Gastroesophageal sphincter (tissue), 4 donors: ENCODE measurements around the gene FNDC3B. TPM values are rescaled to one million over a fixed set of nuclear protein-coding genes. Genes with fewer than 3 reads are reported as not detected.

Experiments used
- ATAC-seq: fragments of 150-250 bp; one replicate; pipeline ENCODE4 v1.9.1; 2016; ENCODE audit warnings: mild to moderate bottlenecking, moderate library complexity
- H3K27ac ChIP-seq, 4 donors: fragments of 200-600 bp; sonication (generic) in 3 of 4; 1 replicate in 3 of 4; 2 replicates in 1 of 4; pipeline ENCODE4 v1.5.1; 2016 to 2019
- H3K27me3 ChIP-seq: fragments of 200-600 bp; sonication (generic); one replicate; pipeline ENCODE4 v1.5.1; 2019
- H3K36me3 ChIP-seq, 2 donors: fragments of 200-600 bp; sonication (generic); one replicate each; pipeline ENCODE4 v1.5.1; 2019; ENCODE audit warnings: control low read depth in 1 of 2
- H3K4me1 ChIP-seq, 3 donors: fragments of 200-600 bp; sonication (generic); 1 replicate in 2 of 3; 2 replicates in 1 of 3; pipeline ENCODE4 v1.5.1; 2016 to 2019; ENCODE audit warnings: control low read depth in 2 of 3
- H3K4me3 ChIP-seq, 2 donors: fragments of 200-600 bp; sonication (generic); one replicate each; pipeline ENCODE4 v1.5.1; 2019; ENCODE audit warnings: mild to moderate bottlenecking in 1 of 2, moderate library complexity in 1 of 2
- H3K9me3 ChIP-seq, 3 donors: fragments of 200-600 bp; sonication (generic); one replicate each; pipeline ENCODE4 v1.5.1; 2017 to 2019; ENCODE audit warnings: control low read depth in 2 of 3
- EP300 ChIP-seq: sonication (generic); formaldehyde crosslinking; IDR thresholded peaks from one replicate; pipeline ENCODE4 v1.6.1; 2017; ENCODE audit warnings: antibody characterized with exemption, mild to moderate bottlenecking
- POLR2A ChIP-seq, 2 donors: fragments of 450-650 bp; IDR thresholded peaks; one replicate each; pipeline ENCODE4 v1.6.1; 2017; ENCODE audit warnings: antibody characterized with exemption in 2 of 2, mild to moderate bottlenecking in 2 of 2, moderate library complexity in 1 of 2
- POLR2AphosphoS5 ChIP-seq: sonication (generic); formaldehyde crosslinking; IDR thresholded peaks from one replicate; pipeline ENCODE4 v1.6.1; 2017; ENCODE audit warnings: antibody characterized with exemption
- WGBS, 2 donors: methylation state at CpG; one replicate each; pipeline ENCODE4 v1.1.5; 2018; ENCODE audit warnings: low coverage in 1 of 2; 5-methylcytosine and 5-hydroxymethylcytosine counted together
- total RNA-seq, 4 donors: library from RNA; depleted of rRNA; stranded (reverse); fragments of >200 nt; gene quantifications; one replicate each; pipeline ENCODE4 v1.1.0, GENCODE V29; 2016
- TF ChIP-seq, protein P1 (sequence below), 4 experiments: fragments of 200-600 bp in 2 of 4; fragments of 450-650 bp in 2 of 4; sonication (generic) in 1 of 4; IDR thresholded peaks; one replicate each; pipeline ENCODE4 v1.5.1; 2017 to 2019; ENCODE audit warnings: antibody characterized with exemption in 4 of 4, mild to moderate bottlenecking in 2 of 4, moderate library complexity in 2 of 4

The FNDC3B gene
- total RNA-seq, 4 donors from 2014 or later = 53.1 to 97.2 (median 70.8) TPM

GRCh38 chr3:172129498-172129849 is 90.1 kb downstream of the FNDC3B start:
- Histone ChIP-seq H3K4me1 (peaks cover 19 to 79% (median 26%) of the 10 kb centered on the region in 3 donors), H3K36me3 (no peaks in the 10 kb centered on the region), H3K27me3 (no peaks in the 10 kb centered on the region), H3K27ac (peak overlapping the region; percentile 29 to 81 (median 78)), H3K9me3 (no peaks in the 10 kb centered on the region), H3K4me3 (no peak overlapping the region)
- 13 to 63% methylated on average over 1 of the region's 1 CpG for WGBS, 2 donors
- ATAC-seq = peak; percentile 33
- TF ChIP-seq, protein P1, sequence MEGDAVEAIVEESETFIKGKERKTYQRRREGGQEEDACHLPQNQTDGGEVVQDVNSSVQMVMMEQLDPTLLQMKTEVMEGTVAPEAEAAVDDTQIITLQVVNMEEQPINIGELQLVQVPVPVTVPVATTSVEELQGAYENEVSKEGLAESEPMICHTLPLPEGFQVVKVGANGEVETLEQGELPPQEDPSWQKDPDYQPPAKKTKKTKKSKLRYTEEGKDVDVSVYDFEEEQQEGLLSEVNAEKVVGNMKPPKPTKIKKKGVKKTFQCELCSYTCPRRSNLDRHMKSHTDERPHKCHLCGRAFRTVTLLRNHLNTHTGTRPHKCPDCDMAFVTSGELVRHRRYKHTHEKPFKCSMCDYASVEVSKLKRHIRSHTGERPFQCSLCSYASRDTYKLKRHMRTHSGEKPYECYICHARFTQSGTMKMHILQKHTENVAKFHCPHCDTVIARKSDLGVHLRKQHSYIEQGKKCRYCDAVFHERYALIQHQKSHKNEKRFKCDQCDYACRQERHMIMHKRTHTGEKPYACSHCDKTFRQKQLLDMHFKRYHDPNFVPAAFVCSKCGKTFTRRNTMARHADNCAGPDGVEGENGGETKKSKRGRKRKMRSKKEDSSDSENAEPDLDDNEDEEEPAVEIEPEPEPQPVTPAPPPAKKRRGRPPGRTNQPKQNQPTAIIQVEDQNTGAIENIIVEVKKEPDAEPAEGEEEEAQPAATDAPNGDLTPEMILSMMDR (IDR thresholded peaks at IDR 0.05) = no peak
- TF ChIP-seq POLR2A (IDR thresholded peaks at IDR 0.05) (no peak), POLR2AphosphoS5 (no peak), EP300 (no peak)

DNA sequence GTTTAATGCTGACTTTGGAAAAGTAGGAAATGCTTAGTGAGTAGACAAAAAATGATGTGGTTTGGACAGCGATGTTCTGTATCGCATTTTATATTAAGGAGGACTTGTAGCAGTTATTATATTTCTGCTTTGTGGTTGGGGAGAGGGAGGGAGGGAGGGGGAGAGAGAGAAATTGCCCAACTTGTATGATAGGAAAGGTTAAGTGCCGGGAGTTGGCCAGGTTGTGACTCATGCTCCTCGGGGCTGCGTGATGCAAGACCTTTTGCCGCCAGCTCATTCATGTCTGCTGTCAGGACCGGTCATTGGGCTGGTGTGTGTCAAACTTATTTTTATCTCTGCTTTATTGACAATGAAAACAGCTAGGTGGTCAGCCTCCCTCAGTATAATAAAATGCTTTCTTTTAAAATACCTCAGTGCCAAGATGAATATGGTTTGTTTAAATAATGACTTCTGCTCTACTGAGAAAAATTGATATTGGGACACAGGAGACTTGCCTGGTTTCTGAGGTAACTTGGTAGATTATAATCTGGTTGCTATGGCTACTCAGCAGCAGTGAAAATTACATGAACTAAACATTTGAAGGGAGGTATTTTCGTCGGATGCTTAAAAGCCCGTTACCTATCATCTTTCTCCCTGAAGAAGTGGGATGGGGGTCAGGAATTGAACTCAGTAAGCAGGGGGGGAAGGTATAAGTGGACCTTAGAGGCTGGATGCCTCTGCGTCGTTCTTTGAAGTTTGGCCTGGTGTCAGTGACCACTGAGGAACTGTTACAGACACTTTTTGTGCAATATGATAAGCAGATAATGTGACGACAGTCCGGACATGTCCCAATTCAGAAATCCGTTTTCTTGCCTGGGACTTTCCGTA is 90.7 kb downstream of the FNDC3B start:
- Histone ChIP-seq H3K4me1 (peaks cover 23 to 77% (median 25%) of the 10 kb centered on the region in 3 donors), H3K36me3 (no peaks in the 10 kb centered on the region), H3K4me3 (no peak overlapping the region), H3K27me3 (no peaks in the 10 kb centered on the region), H3K27ac (peak overlapping the region; percentile 32 to 81 (median 78)), H3K9me3 (no peaks in the 10 kb centered on the region)
- peak; percentile 89 for ATAC-seq
- no peak for TF ChIP-seq POLR2A (IDR thresholded peaks at IDR 0.05)
- peak; percentile 98 for TF ChIP-seq POLR2AphosphoS5
- WGBS, 2 donors = 40 to 50% methylated on average over 14 to 15 of the region's 16 CpGs

DNA sequence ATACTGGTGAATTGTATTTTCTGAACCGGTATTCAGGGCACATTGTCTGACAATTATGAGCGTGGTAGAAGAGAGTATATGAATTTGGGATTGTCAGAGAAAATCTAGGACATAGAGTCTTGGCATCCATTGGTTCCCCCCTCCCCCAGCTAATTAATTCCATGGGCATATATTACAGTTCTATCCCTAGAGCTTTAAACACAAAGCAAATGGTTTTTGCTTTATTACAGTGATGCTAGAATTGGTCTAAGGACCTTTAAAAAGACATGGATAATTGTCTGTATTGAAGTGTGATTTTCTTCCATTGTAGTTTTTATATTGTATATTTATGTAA is 91.3 kb downstream of the FNDC3B start:
- WGBS, 2 donors = 67 to 79% methylated on average over 2 of the region's 2 CpGs
- no peaks in the 10 kb centered on the region for H3K9me3 ChIP-seq

GRCh38 chr3:172131746-172132145 is 92.4 kb downstream of the FNDC3B start:
- H3K27me3 ChIP-seq = no peaks in the 10 kb centered on the region
- no peak overlapping the region for H3K27ac ChIP-seq
- H3K36me3 ChIP-seq = no peaks in the 10 kb centered on the region
- H3K4me1 ChIP-seq = peaks cover 19 to 77% (median 19%) of the 10 kb centered on the region in 3 donors
- TF ChIP-seq POLR2A (IDR thresholded peaks at IDR 0.05) (no peak), POLR2AphosphoS5 (no peak), EP300 (no peak)
- TF ChIP-seq, protein P1 (IDR thresholded peaks at IDR 0.05) = no peak
- 92 to 100% methylated on average over 1 of the region's 1 CpG for WGBS, 2 donors
- H3K4me3 ChIP-seq = no peak overlapping the region
- no peaks in the 10 kb centered on the region for H3K9me3 ChIP-seq
- ATAC-seq = no peak

More for the DNA sequence above, 91.3 kb downstream of the FNDC3B start:
- H3K4me3 ChIP-seq = no peak overlapping the region
- no peaks in the 10 kb centered on the region for H3K27me3 ChIP-seq
- ATAC-seq = no peak
- no peaks in the 10 kb centered on the region for H3K36me3 ChIP-seq
- TF ChIP-seq, protein P1 (IDR thresholded peaks at IDR 0.05) = no peak
- no peak for TF ChIP-seq EP300
- TF ChIP-seq POLR2AphosphoS5 = no peak
- TF ChIP-seq POLR2A (IDR thresholded peaks at IDR 0.05) = no peak
- H3K27ac ChIP-seq = peak overlapping the region in 3 of 4 donors; percentile 76 to 81 (median 79)
- H3K4me1 ChIP-seq = peaks cover 23 to 77% (median 23%) of the 10 kb centered on the region in 3 donors

DNA sequence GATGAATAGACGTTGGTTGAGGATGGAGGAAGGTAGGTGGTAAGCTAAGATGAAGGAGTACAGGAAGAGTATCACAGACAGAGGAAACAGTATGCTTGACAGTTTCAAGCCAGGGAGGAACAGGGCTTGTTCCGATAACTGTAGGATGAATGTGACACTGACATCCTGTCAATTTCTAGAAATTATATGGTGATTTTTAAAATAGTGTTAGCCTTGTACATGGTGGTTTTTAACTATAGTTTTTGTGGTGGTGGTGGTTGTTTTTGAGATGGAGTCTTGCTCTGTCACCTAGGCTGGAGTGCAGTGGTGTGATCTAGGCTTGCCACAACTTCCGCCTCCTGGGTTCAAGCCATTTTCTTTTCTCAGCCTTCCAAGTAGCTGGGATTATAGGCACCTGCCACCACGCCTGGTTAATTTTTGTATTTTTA is 92.8 kb downstream of the FNDC3B start:
- ATAC-seq = no peak
- Histone ChIP-seq H3K4me1 (peaks cover 16 to 77% (median 18%) of the 10 kb centered on the region in 3 donors), H3K36me3 (no peaks in the 10 kb centered on the region), H3K27me3 (no peaks in the 10 kb centered on the region), H3K9me3 (no peaks in the 10 kb centered on the region), H3K27ac (no peak overlapping the region), H3K4me3 (no peak overlapping the region)
- 83 to 98% methylated on average over 4 of the region's 4 CpGs for WGBS, 2 donors
- no peak for TF ChIP-seq POLR2AphosphoS5
- TF ChIP-seq, protein P1 (IDR thresholded peaks at IDR 0.05) = no peak
- TF ChIP-seq EP300 = no peak
- TF ChIP-seq POLR2A (IDR thresholded peaks at IDR 0.05) = no peak
